ENCODE data around the gene ZNF14. TPM values are rescaled to one million over a fixed set of nuclear protein-coding genes. Genes with fewer than 3 reads are reported as not detected.
"Not testable (repeated sequence)": the region's sequence is repeated elsewhere in the genome, so short reads cannot be mapped to it uniquely, and the experiment has no call there.

ZNF14 gene
- total RNA-seq, 4 donors from 2014 or later, result 5.0 to 8.5 (median 5.5) TPM

DNA sequence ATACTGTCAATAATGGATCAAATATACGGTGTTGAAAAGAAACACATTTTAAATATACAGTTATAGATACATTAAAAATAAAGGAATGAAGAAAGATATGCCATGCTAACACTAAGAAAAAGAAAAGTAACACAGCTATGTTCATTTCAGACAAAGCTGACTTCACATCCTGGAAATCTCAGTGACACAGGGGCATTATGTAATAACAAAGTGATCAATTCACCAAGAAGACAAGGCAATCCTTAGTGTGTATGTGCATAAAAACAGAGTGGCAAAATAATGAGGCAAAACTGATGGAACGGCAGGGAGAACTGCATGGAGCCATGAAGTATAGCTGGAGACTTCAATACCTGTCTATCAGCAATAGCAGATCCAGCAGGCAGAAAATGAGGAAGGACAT lies 13.1 kb downstream of the ZNF14 start:
- TF ChIP-seq, protein P1, sequence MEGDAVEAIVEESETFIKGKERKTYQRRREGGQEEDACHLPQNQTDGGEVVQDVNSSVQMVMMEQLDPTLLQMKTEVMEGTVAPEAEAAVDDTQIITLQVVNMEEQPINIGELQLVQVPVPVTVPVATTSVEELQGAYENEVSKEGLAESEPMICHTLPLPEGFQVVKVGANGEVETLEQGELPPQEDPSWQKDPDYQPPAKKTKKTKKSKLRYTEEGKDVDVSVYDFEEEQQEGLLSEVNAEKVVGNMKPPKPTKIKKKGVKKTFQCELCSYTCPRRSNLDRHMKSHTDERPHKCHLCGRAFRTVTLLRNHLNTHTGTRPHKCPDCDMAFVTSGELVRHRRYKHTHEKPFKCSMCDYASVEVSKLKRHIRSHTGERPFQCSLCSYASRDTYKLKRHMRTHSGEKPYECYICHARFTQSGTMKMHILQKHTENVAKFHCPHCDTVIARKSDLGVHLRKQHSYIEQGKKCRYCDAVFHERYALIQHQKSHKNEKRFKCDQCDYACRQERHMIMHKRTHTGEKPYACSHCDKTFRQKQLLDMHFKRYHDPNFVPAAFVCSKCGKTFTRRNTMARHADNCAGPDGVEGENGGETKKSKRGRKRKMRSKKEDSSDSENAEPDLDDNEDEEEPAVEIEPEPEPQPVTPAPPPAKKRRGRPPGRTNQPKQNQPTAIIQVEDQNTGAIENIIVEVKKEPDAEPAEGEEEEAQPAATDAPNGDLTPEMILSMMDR (IDR thresholded peaks at IDR 0.05), result no peak
- ATAC-seq (ENCODE audit: low FRiP score), result no peak
- DNase-seq (ENCODE audit: low spot score), result no peak

DNA sequence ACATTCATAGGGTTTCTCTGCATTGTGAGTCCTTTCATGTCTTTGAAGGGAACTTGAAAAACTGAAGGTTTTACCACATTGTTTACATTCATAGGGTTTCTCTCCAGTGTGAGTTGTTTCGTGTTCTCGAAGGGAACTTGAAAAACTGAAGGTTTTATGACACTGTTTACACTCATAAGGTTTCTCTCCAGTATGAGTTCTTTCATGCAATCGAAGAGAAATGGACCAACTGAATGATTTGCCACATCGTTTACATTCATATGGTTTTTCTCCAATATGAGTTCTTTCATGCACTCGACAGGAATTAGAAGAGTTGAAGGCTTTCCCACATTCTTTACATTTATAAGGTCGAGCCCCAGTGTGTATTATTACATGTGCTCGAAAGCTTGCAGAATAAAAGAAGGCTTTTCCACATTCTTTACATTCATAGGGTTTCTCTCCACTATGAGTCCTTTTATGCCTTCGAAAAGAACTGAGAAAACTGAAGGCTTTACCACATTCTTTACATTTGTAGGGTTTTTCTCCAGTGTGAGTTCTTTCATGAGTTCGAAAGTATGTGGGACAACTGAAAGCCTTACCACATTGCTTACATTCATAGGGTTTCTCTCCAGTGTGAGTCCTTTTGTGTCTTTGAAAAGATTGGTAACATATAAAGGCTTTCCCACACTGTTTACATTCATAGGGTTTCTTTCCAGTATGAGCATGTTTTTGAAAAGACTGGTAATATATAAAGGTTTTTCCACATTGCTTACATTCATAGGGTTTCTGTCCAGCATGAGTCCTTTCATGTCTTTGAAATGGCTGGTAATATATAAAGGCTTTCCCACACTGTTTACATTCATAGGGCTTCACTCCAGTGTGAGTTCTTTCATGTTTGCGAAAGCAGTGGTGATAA lies 20.7 kb downstream of the ZNF14 start:
- TF ChIP-seq, protein P1 (IDR thresholded peaks at IDR 0.05), result no peak
- DNase-seq (ENCODE audit: low spot score), result no peak
- ATAC-seq (ENCODE audit: low FRiP score), result no peak

DNA sequence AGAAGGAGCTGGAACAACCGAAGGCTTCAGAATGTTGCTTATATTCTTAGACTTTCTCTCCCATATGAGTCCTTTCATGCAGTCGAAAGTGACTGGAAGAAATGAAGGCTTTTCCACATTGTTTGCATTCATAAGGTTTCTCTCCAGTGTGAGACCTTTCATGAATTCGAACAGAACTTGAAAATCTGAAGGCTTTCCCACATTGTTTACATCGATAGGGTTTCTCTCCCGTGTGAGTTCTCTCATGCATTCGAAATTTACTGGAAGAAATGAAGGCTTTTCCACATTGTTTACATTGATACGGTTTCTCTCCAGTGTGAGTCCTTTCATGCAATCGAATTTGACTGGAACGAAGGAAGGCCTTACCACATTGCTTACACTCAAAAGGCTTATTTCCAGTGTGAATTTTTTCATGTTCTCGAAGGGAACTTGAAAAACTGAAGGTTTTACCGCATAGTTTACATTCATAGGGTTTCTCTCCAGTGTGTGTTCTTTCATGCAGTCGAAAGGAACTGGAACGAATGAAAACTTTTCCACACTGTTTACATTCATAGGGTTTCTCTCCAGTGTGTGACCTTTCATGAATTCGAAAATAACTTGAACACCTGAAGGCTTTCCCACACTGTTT lies 21.5 kb downstream of the ZNF14 start:
- ATAC-seq (ENCODE audit: low FRiP score) (no peak), DNase-seq (ENCODE audit: low spot score) (no peak)
- TF ChIP-seq, protein P1 (IDR thresholded peaks at IDR 0.05), result no peak

DNA sequence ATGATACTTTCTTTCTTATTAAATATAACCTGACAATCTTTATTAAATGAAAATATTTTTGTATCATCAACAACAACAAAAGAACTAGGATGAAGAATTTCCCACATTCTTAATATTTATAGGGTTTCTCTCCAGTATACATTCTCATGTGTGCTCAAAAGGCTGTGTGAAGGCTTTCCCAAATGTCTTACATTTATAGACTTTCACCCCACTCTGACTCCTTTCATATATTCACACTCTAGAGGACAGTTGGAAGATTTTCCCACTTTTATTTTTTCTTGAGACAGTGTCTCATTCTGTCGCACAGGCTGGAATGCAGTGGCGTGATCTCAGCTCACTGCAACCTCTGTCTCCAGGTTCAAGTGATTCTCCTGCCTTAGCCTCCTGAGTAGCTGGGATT lies 22.4 kb downstream of the ZNF14 start:
- ATAC-seq (ENCODE audit: low FRiP score), result no peak
- no peak for DNase-seq (ENCODE audit: low spot score)
- TF ChIP-seq, protein P1 (IDR thresholded peaks at IDR 0.05), result no peak

DNA sequence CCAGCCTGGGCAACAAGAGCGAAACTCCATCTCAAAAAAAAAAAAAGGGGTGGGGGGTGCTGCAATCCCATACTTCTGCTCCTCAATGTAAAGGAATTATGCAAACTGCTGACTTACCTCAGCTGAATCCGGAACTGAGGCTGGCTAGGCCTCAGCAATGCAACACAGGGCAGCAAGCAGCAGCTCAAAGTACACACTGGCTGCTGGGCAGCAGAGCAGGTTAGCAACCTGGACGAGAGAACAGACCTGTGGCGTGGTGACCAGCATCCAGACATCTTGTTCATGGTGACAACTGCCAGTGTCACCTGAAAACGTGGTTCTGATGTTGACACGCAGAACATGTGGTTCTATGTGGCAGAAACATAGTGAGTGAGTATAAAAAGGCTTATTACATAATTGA lies 28.1 kb downstream of the ZNF14 start:
- TF ChIP-seq, protein P1 (IDR thresholded peaks at IDR 0.05), result no peak
- ATAC-seq (ENCODE audit: low FRiP score) (no peak), DNase-seq (ENCODE audit: low spot score) (no peak)

DNA sequence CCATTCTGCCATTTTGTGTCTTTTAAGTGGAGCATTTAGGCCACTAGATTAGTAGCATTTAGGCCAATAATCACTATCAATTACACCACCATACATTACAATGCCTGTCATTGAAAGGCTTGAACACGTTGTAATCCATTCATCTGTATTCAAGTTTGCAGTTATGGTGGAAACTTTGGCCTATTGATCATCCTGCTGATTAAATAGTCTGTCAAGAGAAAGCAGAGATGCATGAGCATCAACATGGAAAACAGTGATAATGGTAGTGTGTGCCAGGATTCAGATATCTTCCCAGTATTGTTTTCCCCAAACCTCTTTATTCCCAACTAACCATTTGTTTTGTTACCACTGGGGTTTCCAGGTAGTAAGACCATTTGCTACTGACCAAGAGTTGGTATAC lies 32.4 kb downstream of the ZNF14 start:
- DNase-seq (ENCODE audit: low spot score); ATAC-seq (ENCODE audit: low FRiP score): not testable (repeated sequence)

DNA sequence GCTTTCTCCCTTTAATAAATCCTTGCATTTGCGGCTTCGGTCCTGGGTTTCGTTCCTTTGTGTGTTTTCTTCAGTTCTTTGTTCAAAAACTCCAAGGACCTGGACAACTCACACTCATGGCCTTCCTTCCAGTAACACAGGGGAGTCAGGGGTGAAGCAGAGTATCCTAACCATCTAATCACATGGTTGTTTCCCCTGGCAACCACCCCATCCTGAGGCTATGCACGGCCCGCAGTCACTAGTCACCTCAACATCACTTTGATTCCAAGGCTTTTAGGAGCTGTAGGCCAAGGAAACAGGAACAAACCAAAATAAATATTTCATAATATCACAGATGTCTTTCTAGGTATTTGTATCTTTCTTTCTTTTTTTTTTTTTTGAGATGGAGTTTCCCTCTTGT lies 35.3 kb downstream of the ZNF14 start:
- DNase-seq (ENCODE audit: low spot score) (no peak), ATAC-seq (ENCODE audit: low FRiP score) (no peak)
- TF ChIP-seq, protein P1 (IDR thresholded peaks at IDR 0.05), result no peak

Data from omental fat pad (tissue), 4 donors.